DND-41 (cell line): ENCODE results near the gene GOLPH3L.

Experiments used
- EZH2 ChIP-seq: IDR thresholded peaks from 3 replicates; pipeline ENCODE4 v1.6.1; 2012; ENCODE audit warnings: borderline replicate concordance, low read depth, mild to moderate bottlenecking, moderate library complexity, low read length, inconsistent platforms; ENCODE audit not compliant: severe bottlenecking
- TF ChIP-seq, protein P1 (sequence below): IDR thresholded peaks from 2 replicates; pipeline ENCODE4 v1.5.1; 2012; ENCODE audit warnings: borderline replicate concordance, low read length, moderate library complexity, mild to moderate bottlenecking; ENCODE audit not compliant: poor library complexity, severe bottlenecking; ENCODE audit errors: extremely low read depth

DNA sequence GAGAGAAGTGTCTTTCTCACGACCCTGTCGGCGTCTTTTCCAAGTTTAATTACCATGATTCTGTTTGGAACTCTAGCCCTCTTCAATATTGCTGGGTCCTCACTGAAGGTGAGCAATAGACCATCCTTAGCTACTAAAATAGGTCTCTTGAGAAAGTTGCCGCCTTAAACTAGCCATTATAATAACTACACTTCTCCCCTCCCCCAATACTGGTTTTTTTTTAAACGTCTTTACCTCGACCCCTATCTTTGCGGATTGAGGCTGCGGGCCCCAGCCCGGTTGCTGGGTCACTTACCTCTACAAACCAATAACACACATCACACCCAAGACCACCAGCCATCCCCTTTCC lies 68.2 kb downstream of the GOLPH3L start:
- TF ChIP-seq, protein P1, sequence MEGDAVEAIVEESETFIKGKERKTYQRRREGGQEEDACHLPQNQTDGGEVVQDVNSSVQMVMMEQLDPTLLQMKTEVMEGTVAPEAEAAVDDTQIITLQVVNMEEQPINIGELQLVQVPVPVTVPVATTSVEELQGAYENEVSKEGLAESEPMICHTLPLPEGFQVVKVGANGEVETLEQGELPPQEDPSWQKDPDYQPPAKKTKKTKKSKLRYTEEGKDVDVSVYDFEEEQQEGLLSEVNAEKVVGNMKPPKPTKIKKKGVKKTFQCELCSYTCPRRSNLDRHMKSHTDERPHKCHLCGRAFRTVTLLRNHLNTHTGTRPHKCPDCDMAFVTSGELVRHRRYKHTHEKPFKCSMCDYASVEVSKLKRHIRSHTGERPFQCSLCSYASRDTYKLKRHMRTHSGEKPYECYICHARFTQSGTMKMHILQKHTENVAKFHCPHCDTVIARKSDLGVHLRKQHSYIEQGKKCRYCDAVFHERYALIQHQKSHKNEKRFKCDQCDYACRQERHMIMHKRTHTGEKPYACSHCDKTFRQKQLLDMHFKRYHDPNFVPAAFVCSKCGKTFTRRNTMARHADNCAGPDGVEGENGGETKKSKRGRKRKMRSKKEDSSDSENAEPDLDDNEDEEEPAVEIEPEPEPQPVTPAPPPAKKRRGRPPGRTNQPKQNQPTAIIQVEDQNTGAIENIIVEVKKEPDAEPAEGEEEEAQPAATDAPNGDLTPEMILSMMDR, result no peak
- TF ChIP-seq EZH2, result no peak
